K562 (cell line): ENCODE data around the gene NDUFA3. TPM values are rescaled to one million over a fixed set of nuclear protein-coding genes. Genes with fewer than 3 reads are reported as not detected.

Experiments
- ADNP ChIP-seq: fragments of 200-800 bp; sonication (Bioruptor generic); IDR thresholded peaks from 2 replicates; pipeline ENCODE4 v1.6.1; 2016; ENCODE audit warnings: missing genetic modification characterization, missing compliant biosample characterization
- CAMTA2 ChIP-seq: fragments of 250-450 bp; sonication (Bioruptor Pico); conservative IDR thresholded peaks from 2 replicates; pipeline ENCODE4 v1.5.1; 2022
- EP400 ChIP-seq: fragments of 450-650 bp; IDR thresholded peaks from 2 replicates; pipeline ENCODE4 v1.6.1; 2017; ENCODE audit warnings: antibody characterized with exemption, mild to moderate bottlenecking, moderate library complexity
- HCFC1 ChIP-seq: IDR thresholded peaks from 2 replicates; pipeline ENCODE4 v1.6.1; 2012; ENCODE audit warnings: low read depth, low read length, improper control_type of control experiment
- HMGN3 ChIP-seq: IDR thresholded peaks from 2 replicates; pipeline ENCODE4 v1.6.1; 2011; ENCODE audit warnings: borderline replicate concordance, low read depth, mild to moderate bottlenecking, mixed read lengths, low read length; ENCODE audit not compliant: insufficient read length; ENCODE audit errors: extremely low read depth
- KLF13 ChIP-seq: fragments of 450-650 bp; IDR thresholded peaks from 2 replicates; pipeline ENCODE4 v1.6.1; 2016; ENCODE audit warnings: missing genetic modification characterization, low read depth, mild to moderate bottlenecking, missing compliant biosample characterization, moderate library complexity, borderline replicate concordance
- MAFF ChIP-seq: IDR thresholded peaks from 2 replicates; pipeline ENCODE4 v1.6.1; 2012; ENCODE audit warnings: low read length, improper control_type of control experiment
- MECOM ChIP-seq: fragments of 250-450 bp; sonication (Bioruptor Pico); IDR thresholded peaks from 2 replicates; pipeline ENCODE4 v1.8.0; 2022; ENCODE audit warnings: inconsistent platforms
- NFYB ChIP-seq: IDR thresholded peaks from 2 replicates; pipeline ENCODE4 v1.6.1; 2011; ENCODE audit warnings: mild to moderate bottlenecking, moderate library complexity; ENCODE audit not compliant: insufficient read length; ENCODE audit errors: extremely low read depth
- NR2C1 ChIP-seq, 2 experiments: fragments of 450-650 bp; IDR thresholded peaks; 2 replicates each; pipeline ENCODE4 v1.6.1; 2017; ENCODE audit warnings: mild to moderate bottlenecking in 2 of 2, antibody characterized with exemption in 1 of 2, inconsistent platforms in 1 of 2, missing compliant biosample characterization in 1 of 2, missing genetic modification characterization in 1 of 2
- POLR2A ChIP-seq: fragments of 450-650 bp; conservative IDR thresholded peaks from 2 replicates; pipeline ENCODE4 v1.6.1; 2016
- SMAD1 ChIP-seq: fragments of 150-350 bp; IDR thresholded peaks from 2 replicates; pipeline ENCODE4 v1.6.1; 2014; ENCODE audit warnings: low read length, low read depth; ENCODE audit not compliant: partially characterized antibody
- TBP ChIP-seq: optimal IDR thresholded peaks from 2 replicates; pipeline ENCODE3; 2011; ENCODE audit warnings: low read depth, low read length, improper control_type of control experiment
- ZFX ChIP-seq: sonication (generic); formaldehyde crosslinking; IDR thresholded peaks from 2 replicates; pipeline ENCODE4 v1.8.0; 2022; ENCODE audit warnings: mild to moderate bottlenecking, missing genetic modification reagents, moderate library complexity
- ZNF197 ChIP-seq: fragments of 200-800 bp; sonication (Bioruptor generic); IDR thresholded peaks from 2 replicates; pipeline ENCODE4 v1.6.1; 2016; ENCODE audit warnings: low read depth, missing genetic modification characterization, missing compliant biosample characterization
- ZNF263 ChIP-seq: sonication (generic); formaldehyde crosslinking; IDR thresholded peaks from 2 replicates; pipeline ENCODE4 v1.8.0; 2022; ENCODE audit warnings: mild to moderate bottlenecking, missing genetic modification reagents, borderline replicate concordance
- ZNF75A ChIP-seq: fragments of 450-650 bp; formaldehyde crosslinking; IDR thresholded peaks from 2 replicates; pipeline ENCODE4 v1.4.0; 2020; ENCODE audit warnings: mild to moderate bottlenecking
- ZZZ3 ChIP-seq: fragments of 450-650 bp; IDR thresholded peaks from 2 replicates; pipeline ENCODE4 v1.6.1; 2016; ENCODE audit warnings: antibody characterized with exemption, mild to moderate bottlenecking, moderate library complexity
- polyA plus RNA-seq, 8 experiments: library from polyadenylated mRNA; depleted of rRNA in 4 of 8; stranded (reverse) in 5 of 8; unstranded in 3 of 8; fragments of >200 nt; fragmentation: Nextera tagmentation in 2 of 8; fragmentation: Illumina TruSeq in 1 of 8; extraction: Ambion mirVana in 2 of 8; extraction: Trizol in 1 of 8; gene quantifications; 2 replicates each; pipeline versions ENCODE4 v1.2.1 to v1.2.3, GENCODE V29; 2011 to 2014; ENCODE audit warnings: inconsistent platforms in 1 of 8, missing spikeins in 1 of 8
- total RNA-seq, 7 experiments: library from RNA; depleted of rRNA in 6 of 7; stranded (reverse); fragments of >200 nt in 6 of 7; fragmentation: Illumina TruSeq in 2 of 7; extraction: Trizol in 2 of 7; gene quantifications; 2 replicates each; pipeline versions ENCODE4 v1.2.1 to v1.2.3, GENCODE V29; 2011 to 2021; ENCODE audit warnings: low replicate concordance in 1 of 7
- TF ChIP-seq, protein P1 (sequence below): fragments of 250-450 bp; sonication (Bioruptor Pico); IDR thresholded peaks from 2 replicates; pipeline ENCODE4 v1.5.0; 2020; ENCODE audit warnings: mild to moderate bottlenecking, borderline replicate concordance
- TF ChIP-seq, protein P2 (sequence below): fragments of 250-450 bp; sonication (Bioruptor Pico); IDR thresholded peaks from 2 replicates; pipeline ENCODE4 v1.8.0; 2021; ENCODE audit warnings: borderline replicate concordance, mild to moderate bottlenecking, moderate library complexity; ENCODE audit not compliant: poor library complexity, severe bottlenecking
- TF ChIP-seq, protein P3 (sequence below), 2 experiments: fragments of 250-450 bp in 1 of 2; fragments of 450-650 bp in 1 of 2; sonication (Bioruptor Pico) in 1 of 2; IDR thresholded peaks; 2 replicates each; pipeline versions ENCODE4 v1.6.1 to v1.8.0; 2016 to 2021; ENCODE audit warnings: mild to moderate bottlenecking in 2 of 2, moderate library complexity in 2 of 2, missing compliant biosample characterization in 1 of 2, missing genetic modification characterization in 1 of 2
- TF ChIP-seq, protein P4 (sequence below): fragments of 250-450 bp; sonication (Bioruptor Pico); IDR thresholded peaks from 2 replicates; pipeline ENCODE4 v1.5.0; 2021

NDUFA3 gene
- total and polyA plus RNA-seq, 9 of the 15 experiments (the other 6 are each of a cell fraction or from before 2014, with no cell fraction given): 39.2 to 279 (median 138) TPM

DNA sequence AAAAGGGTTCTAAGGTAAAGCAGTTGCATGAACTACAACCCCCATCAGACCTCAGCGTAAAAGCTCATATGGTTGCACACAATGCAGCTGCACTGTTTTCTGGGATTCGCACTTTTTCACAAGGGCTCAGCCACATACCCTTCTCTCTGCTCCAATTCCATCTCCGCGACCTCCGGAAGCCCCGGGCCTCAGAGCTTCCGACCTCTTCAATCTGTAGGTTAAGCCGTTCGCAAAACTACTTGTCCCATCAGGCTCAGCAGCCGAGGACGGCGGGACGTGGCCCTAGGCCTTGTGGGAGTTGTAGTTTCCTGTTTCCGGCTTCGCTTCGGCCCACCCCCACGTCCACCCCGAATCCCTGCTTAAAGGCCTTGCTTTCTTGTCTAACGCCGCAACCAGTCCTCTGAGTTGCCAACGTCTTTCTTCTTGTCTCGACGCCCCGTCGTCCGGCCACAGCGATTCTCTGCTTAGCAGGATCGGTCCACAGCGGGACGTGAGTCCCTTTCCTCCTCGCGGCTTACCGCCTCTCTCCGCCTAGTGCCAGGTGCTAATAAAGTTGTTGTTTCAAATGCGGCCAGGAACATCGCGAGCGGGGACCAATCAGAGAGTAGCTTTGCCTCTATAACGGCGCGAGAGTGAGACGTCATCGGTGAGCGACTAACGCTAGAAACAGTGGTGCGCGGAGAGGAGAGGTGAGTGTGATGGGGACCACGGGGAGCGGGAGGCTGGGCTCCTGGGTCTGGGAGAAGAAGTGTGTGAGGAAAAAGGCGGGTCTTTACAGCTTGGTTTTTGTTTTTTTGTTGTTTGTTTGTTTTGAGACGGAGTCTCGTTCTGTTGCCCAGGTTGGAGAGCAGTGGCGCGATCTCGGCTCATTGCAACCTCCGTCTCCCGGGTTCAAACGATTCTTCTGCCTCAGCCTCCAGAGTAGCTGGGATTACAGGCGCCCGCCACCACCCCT, 12.7 kb downstream of the NDUFA3 start, which contains the start of the genes PRPF31 and TFPT (continued):
- TF ChIP-seq EP400: peak; percentile 97
- TF ChIP-seq POLR2A: peak; percentile 95
- TF ChIP-seq, protein P1, sequence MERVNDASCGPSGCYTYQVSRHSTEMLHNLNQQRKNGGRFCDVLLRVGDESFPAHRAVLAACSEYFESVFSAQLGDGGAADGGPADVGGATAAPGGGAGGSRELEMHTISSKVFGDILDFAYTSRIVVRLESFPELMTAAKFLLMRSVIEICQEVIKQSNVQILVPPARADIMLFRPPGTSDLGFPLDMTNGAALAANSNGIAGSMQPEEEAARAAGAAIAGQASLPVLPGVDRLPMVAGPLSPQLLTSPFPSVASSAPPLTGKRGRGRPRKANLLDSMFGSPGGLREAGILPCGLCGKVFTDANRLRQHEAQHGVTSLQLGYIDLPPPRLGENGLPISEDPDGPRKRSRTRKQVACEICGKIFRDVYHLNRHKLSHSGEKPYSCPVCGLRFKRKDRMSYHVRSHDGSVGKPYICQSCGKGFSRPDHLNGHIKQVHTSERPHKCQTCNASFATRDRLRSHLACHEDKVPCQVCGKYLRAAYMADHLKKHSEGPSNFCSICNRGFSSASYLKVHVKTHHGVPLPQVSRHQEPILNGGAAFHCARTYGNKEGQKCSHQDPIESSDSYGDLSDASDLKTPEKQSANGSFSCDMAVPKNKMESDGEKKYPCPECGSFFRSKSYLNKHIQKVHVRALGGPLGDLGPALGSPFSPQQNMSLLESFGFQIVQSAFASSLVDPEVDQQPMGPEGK (CRISPR knock-in tag): no peak
- TF ChIP-seq MAFF: no peak
- no peak; the same call in 1 of the 2 replicates for TF ChIP-seq ZNF263 (CRISPR knock-in tag)
- no peak for TF ChIP-seq HMGN3
- peak; percentile 99 for TF ChIP-seq ZFX (CRISPR knock-in tag)
- peak; percentile 86 for TF ChIP-seq NR2C1 (IDR thresholded peaks at IDR 0.05)
- peak; percentile 88 for TF ChIP-seq NR2C1 (tag; IDR thresholded peaks at IDR 0.05)
- peak; percentile 53 for TF ChIP-seq NFYB
- TF ChIP-seq SMAD1: peak; percentile 16
- TF ChIP-seq ZNF197: peak; percentile 92
- TF ChIP-seq, protein P2, sequence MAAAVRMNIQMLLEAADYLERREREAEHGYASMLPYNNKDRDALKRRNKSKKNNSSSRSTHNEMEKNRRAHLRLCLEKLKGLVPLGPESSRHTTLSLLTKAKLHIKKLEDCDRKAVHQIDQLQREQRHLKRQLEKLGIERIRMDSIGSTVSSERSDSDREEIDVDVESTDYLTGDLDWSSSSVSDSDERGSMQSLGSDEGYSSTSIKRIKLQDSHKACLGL (CRISPR knock-in tag): peak; percentile 17
- TF ChIP-seq KLF13 (tag): 0 out of 2 replicates have a peak, but pooled peaks have one; percentile 66
- peak; percentile 92 for TF ChIP-seq ZZZ3
- no peak for TF ChIP-seq ADNP (tag)
- peak; percentile 86 for TF ChIP-seq HCFC1
- no peak for TF ChIP-seq CAMTA2 (CRISPR knock-in tag)
- TF ChIP-seq TBP: peak; percentile 88
- TF ChIP-seq, protein P3, sequence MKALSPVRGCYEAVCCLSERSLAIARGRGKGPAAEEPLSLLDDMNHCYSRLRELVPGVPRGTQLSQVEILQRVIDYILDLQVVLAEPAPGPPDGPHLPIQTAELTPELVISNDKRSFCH (CRISPR knock-in tag; IDR thresholded peaks at IDR 0.05): no peak
- TF ChIP-seq, protein P3 (tag; IDR thresholded peaks at IDR 0.05): peak; percentile 92; the same call in 1 of the 2 replicates
- TF ChIP-seq, protein P4, sequence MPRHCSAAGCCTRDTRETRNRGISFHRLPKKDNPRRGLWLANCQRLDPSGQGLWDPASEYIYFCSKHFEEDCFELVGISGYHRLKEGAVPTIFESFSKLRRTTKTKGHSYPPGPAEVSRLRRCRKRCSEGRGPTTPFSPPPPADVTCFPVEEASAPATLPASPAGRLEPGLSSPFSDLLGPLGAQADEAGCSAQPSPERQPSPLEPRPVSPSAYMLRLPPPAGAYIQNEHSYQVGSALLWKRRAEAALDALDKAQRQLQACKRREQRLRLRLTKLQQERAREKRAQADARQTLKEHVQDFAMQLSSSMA (CRISPR knock-in tag): no peak
- TF ChIP-seq MECOM (CRISPR knock-in tag): no peak
- no peak for TF ChIP-seq ZNF75A
